Measurements from ENCODE around the gene ZNF805.
"Not testable (repeated sequence)": the region's sequence is repeated elsewhere in the genome, so short reads cannot be mapped to it uniquely, and the experiment has no call there.

DNA sequence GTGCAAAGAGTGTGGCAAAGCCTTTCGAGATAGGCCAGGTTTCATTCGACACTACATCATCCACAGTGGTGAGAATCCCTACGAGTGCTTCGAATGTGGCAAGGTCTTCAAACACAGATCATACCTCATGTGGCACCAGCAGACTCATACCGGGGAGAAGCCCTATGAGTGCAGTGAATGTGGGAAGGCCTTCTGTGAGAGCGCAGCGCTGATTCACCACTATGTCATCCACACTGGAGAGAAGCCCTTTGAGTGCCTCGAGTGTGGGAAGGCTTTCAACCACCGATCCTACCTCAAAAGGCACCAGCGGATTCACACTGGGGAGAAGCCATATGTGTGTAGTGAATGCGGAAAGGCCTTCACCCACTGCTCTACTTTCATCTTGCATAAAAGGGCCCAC is 13.3 kb downstream of the ZNF805 start:
- TF ChIP-seq, protein P1, sequence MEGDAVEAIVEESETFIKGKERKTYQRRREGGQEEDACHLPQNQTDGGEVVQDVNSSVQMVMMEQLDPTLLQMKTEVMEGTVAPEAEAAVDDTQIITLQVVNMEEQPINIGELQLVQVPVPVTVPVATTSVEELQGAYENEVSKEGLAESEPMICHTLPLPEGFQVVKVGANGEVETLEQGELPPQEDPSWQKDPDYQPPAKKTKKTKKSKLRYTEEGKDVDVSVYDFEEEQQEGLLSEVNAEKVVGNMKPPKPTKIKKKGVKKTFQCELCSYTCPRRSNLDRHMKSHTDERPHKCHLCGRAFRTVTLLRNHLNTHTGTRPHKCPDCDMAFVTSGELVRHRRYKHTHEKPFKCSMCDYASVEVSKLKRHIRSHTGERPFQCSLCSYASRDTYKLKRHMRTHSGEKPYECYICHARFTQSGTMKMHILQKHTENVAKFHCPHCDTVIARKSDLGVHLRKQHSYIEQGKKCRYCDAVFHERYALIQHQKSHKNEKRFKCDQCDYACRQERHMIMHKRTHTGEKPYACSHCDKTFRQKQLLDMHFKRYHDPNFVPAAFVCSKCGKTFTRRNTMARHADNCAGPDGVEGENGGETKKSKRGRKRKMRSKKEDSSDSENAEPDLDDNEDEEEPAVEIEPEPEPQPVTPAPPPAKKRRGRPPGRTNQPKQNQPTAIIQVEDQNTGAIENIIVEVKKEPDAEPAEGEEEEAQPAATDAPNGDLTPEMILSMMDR (IDR thresholded peaks at IDR 0.05): not testable (repeated sequence)
- TF ChIP-seq POLR2A (IDR thresholded peaks at IDR 0.05): not testable (repeated sequence)

All from transverse colon (tissue), 3 donors.